ENCODE data around the gene EPHA3.

DNA sequence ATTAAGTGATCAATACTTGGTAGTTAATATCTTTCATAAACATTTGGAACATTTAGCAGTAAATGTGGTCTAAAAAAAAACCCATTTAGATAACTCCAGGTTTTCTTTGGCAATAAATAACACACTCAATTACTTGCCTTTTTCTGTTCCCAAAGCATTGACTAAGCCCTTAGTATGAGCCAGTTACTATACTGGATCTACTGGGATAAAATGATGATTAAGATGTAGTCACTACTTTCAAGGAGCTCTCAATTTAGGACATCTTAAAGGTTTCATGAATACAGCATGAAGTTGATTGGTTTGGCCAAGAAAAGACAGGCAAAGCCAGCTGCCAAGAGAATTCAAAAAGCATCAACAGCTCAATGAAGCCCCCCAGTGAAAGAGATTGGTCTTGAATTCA, 250.9 kb downstream of the EPHA3 start:
- TF ChIP-seq, protein P1, sequence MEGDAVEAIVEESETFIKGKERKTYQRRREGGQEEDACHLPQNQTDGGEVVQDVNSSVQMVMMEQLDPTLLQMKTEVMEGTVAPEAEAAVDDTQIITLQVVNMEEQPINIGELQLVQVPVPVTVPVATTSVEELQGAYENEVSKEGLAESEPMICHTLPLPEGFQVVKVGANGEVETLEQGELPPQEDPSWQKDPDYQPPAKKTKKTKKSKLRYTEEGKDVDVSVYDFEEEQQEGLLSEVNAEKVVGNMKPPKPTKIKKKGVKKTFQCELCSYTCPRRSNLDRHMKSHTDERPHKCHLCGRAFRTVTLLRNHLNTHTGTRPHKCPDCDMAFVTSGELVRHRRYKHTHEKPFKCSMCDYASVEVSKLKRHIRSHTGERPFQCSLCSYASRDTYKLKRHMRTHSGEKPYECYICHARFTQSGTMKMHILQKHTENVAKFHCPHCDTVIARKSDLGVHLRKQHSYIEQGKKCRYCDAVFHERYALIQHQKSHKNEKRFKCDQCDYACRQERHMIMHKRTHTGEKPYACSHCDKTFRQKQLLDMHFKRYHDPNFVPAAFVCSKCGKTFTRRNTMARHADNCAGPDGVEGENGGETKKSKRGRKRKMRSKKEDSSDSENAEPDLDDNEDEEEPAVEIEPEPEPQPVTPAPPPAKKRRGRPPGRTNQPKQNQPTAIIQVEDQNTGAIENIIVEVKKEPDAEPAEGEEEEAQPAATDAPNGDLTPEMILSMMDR (IDR thresholded peaks at IDR 0.05) = no peak
- TF ChIP-seq, protein P2, sequence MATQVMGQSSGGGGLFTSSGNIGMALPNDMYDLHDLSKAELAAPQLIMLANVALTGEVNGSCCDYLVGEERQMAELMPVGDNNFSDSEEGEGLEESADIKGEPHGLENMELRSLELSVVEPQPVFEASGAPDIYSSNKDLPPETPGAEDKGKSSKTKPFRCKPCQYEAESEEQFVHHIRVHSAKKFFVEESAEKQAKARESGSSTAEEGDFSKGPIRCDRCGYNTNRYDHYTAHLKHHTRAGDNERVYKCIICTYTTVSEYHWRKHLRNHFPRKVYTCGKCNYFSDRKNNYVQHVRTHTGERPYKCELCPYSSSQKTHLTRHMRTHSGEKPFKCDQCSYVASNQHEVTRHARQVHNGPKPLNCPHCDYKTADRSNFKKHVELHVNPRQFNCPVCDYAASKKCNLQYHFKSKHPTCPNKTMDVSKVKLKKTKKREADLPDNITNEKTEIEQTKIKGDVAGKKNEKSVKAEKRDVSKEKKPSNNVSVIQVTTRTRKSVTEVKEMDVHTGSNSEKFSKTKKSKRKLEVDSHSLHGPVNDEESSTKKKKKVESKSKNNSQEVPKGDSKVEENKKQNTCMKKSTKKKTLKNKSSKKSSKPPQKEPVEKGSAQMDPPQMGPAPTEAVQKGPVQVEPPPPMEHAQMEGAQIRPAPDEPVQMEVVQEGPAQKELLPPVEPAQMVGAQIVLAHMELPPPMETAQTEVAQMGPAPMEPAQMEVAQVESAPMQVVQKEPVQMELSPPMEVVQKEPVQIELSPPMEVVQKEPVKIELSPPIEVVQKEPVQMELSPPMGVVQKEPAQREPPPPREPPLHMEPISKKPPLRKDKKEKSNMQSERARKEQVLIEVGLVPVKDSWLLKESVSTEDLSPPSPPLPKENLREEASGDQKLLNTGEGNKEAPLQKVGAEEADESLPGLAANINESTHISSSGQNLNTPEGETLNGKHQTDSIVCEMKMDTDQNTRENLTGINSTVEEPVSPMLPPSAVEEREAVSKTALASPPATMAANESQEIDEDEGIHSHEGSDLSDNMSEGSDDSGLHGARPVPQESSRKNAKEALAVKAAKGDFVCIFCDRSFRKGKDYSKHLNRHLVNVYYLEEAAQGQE (IDR thresholded peaks at IDR 0.05) = no peak
- TF ChIP-seq EP300 (IDR thresholded peaks at IDR 0.05) = no peak
- no peak for TF ChIP-seq KDM1A (IDR thresholded peaks at IDR 0.05; ENCODE audit: low read depth)
- TF ChIP-seq NPAS2 (CRISPR knock-in tag; IDR thresholded peaks at IDR 0.05; ENCODE audit: borderline replicate concordance) = no peak
- TF ChIP-seq CBX2 (IDR thresholded peaks at IDR 0.05; ENCODE audit: borderline replicate concordance, low read depth) = no peak
- TF ChIP-seq MYC (IDR thresholded peaks at IDR 0.05; ENCODE audit: borderline replicate concordance, low read length) = no peak
- no peak for TF ChIP-seq RFX5 (IDR thresholded peaks at IDR 0.05)
- no peak for TF ChIP-seq NR3C1 (IDR thresholded peaks at IDR 0.05)
- TF ChIP-seq ZNF302 (CRISPR knock-in tag; IDR thresholded peaks at IDR 0.05) = no peak
- no peak for TF ChIP-seq SMC3 (IDR thresholded peaks at IDR 0.05)
- TF ChIP-seq POLR2AphosphoS2 (conservative IDR thresholded peaks at IDR 0.05; ENCODE audit: low read length) = no peak
- no peak for TF ChIP-seq RNF2 (IDR thresholded peaks at IDR 0.05; ENCODE audit: borderline replicate concordance, low read depth)

Data from A549 (cell line).